PC-3 (cell line): ENCODE results near the gene TRIOBP. TPM values are rescaled to one million over a fixed set of nuclear protein-coding genes. Genes with fewer than 3 reads are reported as not detected.

Experiments used
- ATAC-seq: fragments of 200-7000 bp; cut with Tn5 transposase; 2 replicates; pipeline ENCODE4 v1.9.1; 2020; ENCODE audit warnings: mild to moderate bottlenecking, moderate library complexity
- BruUV-seq: library from RNA; stranded (reverse); fragments of 400-500 nt; replicated peaks from 2 replicates; lab custom pipeline; 2021; lab: Mats Ljungman, UMichigan
- CTCF ChIA-PET: fragments of 300-600 bp; sonication (Branson Sonifier 250); formaldehyde crosslinking; loops from one replicate; lab custom pipeline; 2022; ENCODE audit warnings: antibody characterized with exemption; lab: Charles Lee
- POLR2A ChIA-PET: fragments of 300-600 bp; sonication (Branson Sonifier 250); formaldehyde crosslinking; loops from one replicate; lab custom pipeline; 2022; ENCODE audit warnings: antibody characterized with exemption; ENCODE audit not compliant: unreplicated experiment; lab: Charles Lee
- DNase-seq: peaks from one replicate; pipeline ENCODE4 v3.0.0-alpha.2; 2015
- H2AFZ ChIP-seq: fragments of 300-600 bp; sonication (generic); 2 replicates; pipeline ENCODE4 v1.6.0; 2016; ENCODE audit warnings: antibody characterized with exemption, low read length
- H3F3A ChIP-seq: fragments of 300-600 bp; sonication (generic); one replicate; pipeline ENCODE4 v1.6.0; 2017; ENCODE audit warnings: antibody characterized with exemption, low read length, control low read depth, mild to moderate bottlenecking; ENCODE audit not compliant: unreplicated experiment
- H3K27ac ChIP-seq: fragments of 300-600 bp; sonication (generic); 2 replicates; pipeline ENCODE4 v1.5.1; 2016; ENCODE audit warnings: mild to moderate bottlenecking, low read length
- H3K27me3 ChIP-seq: fragments of 300-600 bp; sonication (generic); 2 replicates; pipeline ENCODE4 v1.6.1; 2016; ENCODE audit warnings: low read length, mixed read lengths
- H3K36me3 ChIP-seq: fragments of 300-600 bp; sonication (generic); 2 replicates; pipeline ENCODE4 v1.6.1; 2016; ENCODE audit warnings: low read depth, mixed run types, low read length, mixed read lengths
- H3K4me1 ChIP-seq: fragments of 300-600 bp; sonication (generic); 2 replicates; pipeline ENCODE4 v1.5.1; 2016; ENCODE audit warnings: low read length; ENCODE audit not compliant: insufficient read depth
- H3K4me2 ChIP-seq: fragments of 300-600 bp; sonication (generic); 2 replicates; pipeline ENCODE4 v1.6.0; 2016; ENCODE audit warnings: low read length
- H3K4me3 ChIP-seq: fragments of 300-600 bp; sonication (generic); 2 replicates; pipeline ENCODE4 v1.5.1; 2016; ENCODE audit warnings: mild to moderate bottlenecking, low read length, mixed read lengths
- H3K79me2 ChIP-seq: fragments of 300-600 bp; sonication (generic); 2 replicates; pipeline ENCODE4 v1.6.1; 2017; ENCODE audit warnings: low read length, mixed read lengths
- H3K9ac ChIP-seq: fragments of 300-600 bp; sonication (generic); 2 replicates; pipeline ENCODE4 v1.6.0; 2016; ENCODE audit warnings: mild to moderate bottlenecking, low read length
- H3K9me2 ChIP-seq: fragments of 300-600 bp; sonication (generic); replicated peaks from 2 replicates; pipeline ENCODE4 v1.6.1; 2016; ENCODE audit warnings: mixed run types, low read length, mixed read lengths
- H3K9me3 ChIP-seq: fragments of 300-600 bp; sonication (generic); 2 replicates; pipeline ENCODE4 v1.6.1; 2016; ENCODE audit warnings: low read length, mixed read lengths
- H4K20me1 ChIP-seq: fragments of 300-600 bp; sonication (generic); 2 replicates; pipeline ENCODE4 v1.6.1; 2016; ENCODE audit warnings: low read length, mixed read lengths
- EZH2 ChIP-seq: fragments of 300-600 bp; sonication (generic); IDR thresholded peaks from one replicate; pipeline ENCODE4 v1.6.1; 2017; ENCODE audit warnings: antibody characterized with exemption, mild to moderate bottlenecking, low read length; ENCODE audit not compliant: unreplicated experiment
- EZH2phosphoT487 ChIP-seq: fragments of 300-600 bp; sonication (generic); IDR thresholded peaks from 2 replicates; pipeline ENCODE4 v1.6.1; 2018; ENCODE audit warnings: mild to moderate bottlenecking, antibody characterized with exemption, low read length, borderline replicate concordance
- intact Hi-C: fragments of 100-400 bp; cut with micrococcal nuclease; formaldehyde crosslinking; loops from 2 replicates; pipeline ENCODE4 v1.9.0; 2023
- total RNA-seq: library from RNA; depleted of rRNA; stranded (reverse); fragments of >200 nt; gene quantifications from 2 replicates; pipeline ENCODE4 v1.2.3, GENCODE V29; 2014
- TF ChIP-seq, protein P1 (sequence below): fragments of 300-600 bp; sonication (generic); conservative IDR thresholded peaks from 2 replicates; pipeline ENCODE4 v1.5.1; 2017; ENCODE audit warnings: antibody characterized with exemption, low read depth, mild to moderate bottlenecking, low read length

Gene TRIOBP
- total RNA-seq, 1 experiment from 2014 or later = 64.5 TPM

DNA sequence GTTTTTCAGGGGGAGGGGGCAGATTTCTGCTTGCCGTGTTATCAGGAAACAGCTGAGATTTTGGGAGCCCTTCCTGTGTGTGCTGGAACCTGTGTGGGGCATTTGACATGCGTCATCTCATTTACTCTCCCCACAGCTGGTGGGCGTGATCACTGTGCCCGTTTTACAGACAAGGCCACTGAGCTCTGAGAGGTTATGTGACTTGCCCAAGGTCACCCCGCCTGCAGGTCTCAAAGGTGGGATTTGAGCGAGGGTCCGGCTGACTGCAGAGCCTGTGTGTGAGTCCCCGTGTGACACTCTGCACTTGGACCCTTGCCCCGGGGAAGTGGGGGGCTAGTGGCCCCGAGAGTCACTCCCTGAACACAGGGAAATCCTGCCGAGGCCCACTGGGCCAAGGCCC, 62.4 kb downstream of the TRIOBP start:
- BruUV-seq = no TSS peak
- Histone ChIP-seq H3K4me2 (no peak overlapping the region), H4K20me1 (no peaks in the 10 kb centered on the region), H3K36me3 (peaks cover 22% of the 10 kb centered on the region), H2AFZ (no peak overlapping the region), H3K4me3 (no peak overlapping the region), H3K79me2 (peaks cover 18% of the 10 kb centered on the region), H3K27ac (no peak overlapping the region), H3K27me3 (no peaks in the 10 kb centered on the region), H3K9me2 (no peaks in the 10 kb centered on the region), H3K9ac (no peak overlapping the region), H3K9me3 (no peaks in the 10 kb centered on the region), H3F3A (no peaks in the 10 kb centered on the region), H3K4me1 (peaks cover 10% of the 10 kb centered on the region; the same call in 1 of the 2 replicates)
- no peak for TF ChIP-seq EZH2phosphoT487
- TF ChIP-seq, protein P1, sequence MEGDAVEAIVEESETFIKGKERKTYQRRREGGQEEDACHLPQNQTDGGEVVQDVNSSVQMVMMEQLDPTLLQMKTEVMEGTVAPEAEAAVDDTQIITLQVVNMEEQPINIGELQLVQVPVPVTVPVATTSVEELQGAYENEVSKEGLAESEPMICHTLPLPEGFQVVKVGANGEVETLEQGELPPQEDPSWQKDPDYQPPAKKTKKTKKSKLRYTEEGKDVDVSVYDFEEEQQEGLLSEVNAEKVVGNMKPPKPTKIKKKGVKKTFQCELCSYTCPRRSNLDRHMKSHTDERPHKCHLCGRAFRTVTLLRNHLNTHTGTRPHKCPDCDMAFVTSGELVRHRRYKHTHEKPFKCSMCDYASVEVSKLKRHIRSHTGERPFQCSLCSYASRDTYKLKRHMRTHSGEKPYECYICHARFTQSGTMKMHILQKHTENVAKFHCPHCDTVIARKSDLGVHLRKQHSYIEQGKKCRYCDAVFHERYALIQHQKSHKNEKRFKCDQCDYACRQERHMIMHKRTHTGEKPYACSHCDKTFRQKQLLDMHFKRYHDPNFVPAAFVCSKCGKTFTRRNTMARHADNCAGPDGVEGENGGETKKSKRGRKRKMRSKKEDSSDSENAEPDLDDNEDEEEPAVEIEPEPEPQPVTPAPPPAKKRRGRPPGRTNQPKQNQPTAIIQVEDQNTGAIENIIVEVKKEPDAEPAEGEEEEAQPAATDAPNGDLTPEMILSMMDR = no peak
- TF ChIP-seq EZH2 = no peak
- no peak for ATAC-seq
- ChIA-PET CTCF (no interaction called here), POLR2A (no interaction called here)
- no peak for DNase-seq
- intact Hi-C loops = no loop called here

DNA sequence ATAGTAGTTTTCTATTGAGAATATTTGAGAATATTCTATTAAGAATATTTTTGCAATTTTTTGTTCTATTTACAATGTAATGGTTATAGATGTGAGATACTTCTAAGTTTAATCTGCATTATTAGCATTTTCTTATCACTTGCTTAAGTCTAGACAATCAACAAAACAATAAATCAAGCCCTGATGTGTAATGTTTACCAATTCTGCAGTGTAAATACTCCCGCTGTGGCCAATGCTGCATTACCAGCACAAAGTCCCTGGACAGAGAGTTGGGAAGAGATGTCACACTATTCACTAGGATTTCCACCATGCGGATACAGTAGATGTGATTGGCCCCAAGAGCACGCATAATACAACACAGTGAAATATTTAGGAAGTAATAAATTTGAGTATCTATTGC, 63.3 kb downstream of the TRIOBP start:
- H3K27me3 ChIP-seq = no peaks in the 10 kb centered on the region
- H2AFZ ChIP-seq = no peak overlapping the region
- H3K79me2 ChIP-seq = peaks cover 9% of the 10 kb centered on the region; the same call in 1 of the 2 replicates
- no peak overlapping the region for H3K27ac ChIP-seq
- TF ChIP-seq, protein P1 = no peak
- TF ChIP-seq EZH2phosphoT487 = no peak
- no peak for TF ChIP-seq EZH2
- POLR2A ChIA-PET = no interaction called here
- peaks cover 5% of the 10 kb centered on the region; the same call in 1 of the 2 replicates for H3K4me1 ChIP-seq
- no peak overlapping the region for H3K9ac ChIP-seq
- H3K9me3 ChIP-seq = no peaks in the 10 kb centered on the region
- peaks cover 17% of the 10 kb centered on the region for H3K36me3 ChIP-seq
- no peak overlapping the region for H3K4me3 ChIP-seq
- H4K20me1 ChIP-seq = no peaks in the 10 kb centered on the region
- CTCF ChIA-PET = no interaction called here
- H3F3A ChIP-seq = no peaks in the 10 kb centered on the region
- ATAC-seq (peak; percentile 64), DNase-seq (no peak)
- H3K4me2 ChIP-seq = no peak overlapping the region
- no TSS peak for BruUV-seq
- no peaks in the 10 kb centered on the region for H3K9me2 ChIP-seq
- intact Hi-C loops = no loop called here

DNA sequence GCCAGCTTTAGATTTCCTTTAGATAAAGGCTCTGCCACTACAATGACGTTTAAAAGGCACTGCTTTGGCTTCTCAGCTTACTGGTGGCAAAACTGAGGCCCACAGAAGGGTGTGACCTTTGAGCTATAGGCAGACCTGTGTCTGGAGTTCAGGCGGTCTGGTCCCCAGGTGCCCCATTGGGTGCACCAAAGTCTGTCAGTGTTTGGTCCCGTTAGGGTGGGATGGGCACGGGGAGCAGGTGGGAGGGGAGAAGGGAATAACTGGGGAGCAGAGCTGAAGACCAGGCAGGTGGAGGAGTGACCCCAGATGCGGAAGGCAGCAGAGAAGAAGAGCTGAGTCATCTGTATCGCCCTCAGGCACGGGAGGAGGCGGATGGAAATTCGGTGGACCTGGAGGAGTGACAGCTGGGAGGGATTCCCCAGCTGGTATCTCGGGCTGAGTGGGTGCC, 65.6 kb downstream of the TRIOBP start:
- Histone ChIP-seq H3K4me3 (no peak overlapping the region), H3K36me3 (peaks cover 18% of the 10 kb centered on the region; the same call in 1 of the 2 replicates), H3K4me2 (no peak overlapping the region), H3K27ac (0 out of 2 replicates have a peak overlapping the region, but pooled peaks have one; percentile 16), H2AFZ (no peak overlapping the region), H3K9me2 (no peaks in the 10 kb centered on the region), H3K4me1 (peaks cover 5% of the 10 kb centered on the region; the same call in 1 of the 2 replicates), H3K9me3 (no peaks in the 10 kb centered on the region), H3K27me3 (no peaks in the 10 kb centered on the region), H3K9ac (no peak overlapping the region), H4K20me1 (no peaks in the 10 kb centered on the region), H3K79me2 (no peaks in the 10 kb centered on the region), H3F3A (no peaks in the 10 kb centered on the region)
- intact Hi-C loops = no loop called here
- CTCF ChIA-PET = interaction anchor here (0.6 kb wide), 1 partner anchor 1551 kb away, joined by 3 read pairs; no protein-coding TSS in a partner anchor
- POLR2A ChIA-PET = no interaction called here
- ATAC-seq (no peak), DNase-seq (no peak)
- TF ChIP-seq, protein P1 = no peak
- no peak for TF ChIP-seq EZH2phosphoT487
- TF ChIP-seq EZH2 = no peak
- no TSS peak for BruUV-seq
